ENCODE measurements around the gene CCDC192. TPM values are rescaled to one million over a fixed set of nuclear protein-coding genes. Genes with fewer than 3 reads are reported as not detected.

CCDC192 gene
- total and polyA plus RNA-seq, 2 experiments from 2014 or later, result 0.92 TPM; not detected in 1

- Histone ChIP-seq H3K36me3 (no peaks in the 10 kb centered on the region), H3K4me3 (no peak overlapping the region), H3K9me3 (ENCODE audit: low read depth) (no peaks in the 10 kb centered on the region), H3K4me1 (ENCODE audit: low read depth) (peaks cover 9% of the 10 kb centered on the region), H3K27me3 (no peaks in the 10 kb centered on the region), H3K27ac (no peak overlapping the region)
- DNase-seq (ENCODE audit: low read depth in 1 of 2, low spot score in 1 of 2), result peak in 1 of 2 donors; percentile 18
- no peak for TF ChIP-seq CTCF (IDR thresholded peaks at IDR 0.05; ENCODE audit: low read depth, low read length)
These were observed 258.0 kb downstream of the CCDC192 start for GRCh38 chr5:127961006-127961762.

DNA sequence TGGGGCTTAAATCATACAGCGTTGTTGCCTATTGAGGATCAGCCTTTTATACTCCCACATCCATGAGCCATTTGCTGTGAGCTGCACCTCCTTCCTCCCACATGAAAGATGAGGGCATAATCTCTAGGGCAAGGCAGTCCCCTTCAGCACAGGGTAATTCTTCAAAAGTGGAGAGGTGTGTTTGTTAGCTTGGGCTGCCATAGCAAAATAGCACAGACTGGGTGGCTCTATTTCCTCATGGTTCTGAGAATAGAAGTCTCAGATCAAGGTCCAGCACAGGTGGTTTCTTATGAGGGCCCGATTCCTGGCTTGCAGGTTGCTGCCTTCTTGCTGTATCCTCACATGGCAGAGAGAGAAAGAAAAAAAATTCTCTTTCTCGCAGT is 258.6 kb downstream of the CCDC192 start:
- no peak for TF ChIP-seq CTCF (IDR thresholded peaks at IDR 0.05; ENCODE audit: low read depth, low read length)
- no peaks in the 10 kb centered on the region for H3K27me3 ChIP-seq
- peaks cover 9% of the 10 kb centered on the region for H3K4me1 ChIP-seq (ENCODE audit: low read depth)
- H3K9me3 ChIP-seq (ENCODE audit: low read depth), result no peaks in the 10 kb centered on the region
- H3K27ac ChIP-seq, result no peak overlapping the region
- H3K4me3 ChIP-seq, result no peak overlapping the region
- no peaks in the 10 kb centered on the region for H3K36me3 ChIP-seq
- DNase-seq (ENCODE audit: low read depth in 1 of 2, low spot score in 1 of 2), result no peak

- Histone ChIP-seq H3K4me3 (no peak overlapping the region), H3K27me3 (no peaks in the 10 kb centered on the region), H3K9me3 (ENCODE audit: low read depth) (no peaks in the 10 kb centered on the region), H3K36me3 (no peaks in the 10 kb centered on the region), H3K27ac (no peak overlapping the region), H3K4me1 (ENCODE audit: low read depth) (peaks cover 9% of the 10 kb centered on the region)
- no peak for TF ChIP-seq CTCF (IDR thresholded peaks at IDR 0.05; ENCODE audit: low read depth, low read length)
- no peak for DNase-seq (ENCODE audit: low read depth in 1 of 2, low spot score in 1 of 2)
These were observed 259.3 kb downstream of the CCDC192 start for GRCh38 chr5:127962491-127962890.

DNA sequence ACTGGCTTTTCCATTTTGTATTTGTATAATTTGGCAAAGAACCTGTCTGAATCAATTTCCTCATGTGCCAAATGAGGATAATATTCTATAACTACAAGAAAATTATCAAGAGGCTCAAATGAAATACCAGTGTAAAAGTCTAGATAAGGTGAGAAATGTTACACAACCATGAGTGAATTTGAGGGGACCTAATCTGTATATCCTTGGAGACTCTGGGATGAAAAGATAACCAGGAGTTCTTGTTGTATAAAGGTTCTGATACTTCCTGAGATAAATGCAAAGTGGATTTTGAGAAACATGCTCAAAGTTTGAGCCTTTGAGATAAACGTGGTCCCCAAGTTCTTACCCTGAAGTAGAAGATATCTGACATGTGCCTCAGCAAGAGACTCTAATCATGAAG is 260.0 kb downstream of the CCDC192 start:
- DNase-seq (ENCODE audit: low read depth in 1 of 2, low spot score in 1 of 2), result no peak
- Histone ChIP-seq H3K4me1 (ENCODE audit: low read depth) (peaks cover 9% of the 10 kb centered on the region), H3K4me3 (no peak overlapping the region), H3K27ac (no peak overlapping the region), H3K9me3 (ENCODE audit: low read depth) (no peaks in the 10 kb centered on the region), H3K27me3 (no peaks in the 10 kb centered on the region), H3K36me3 (no peaks in the 10 kb centered on the region)
- no peak for TF ChIP-seq CTCF (IDR thresholded peaks at IDR 0.05; ENCODE audit: low read depth, low read length)

- DNase-seq (ENCODE audit: low read depth in 1 of 2, low spot score in 1 of 2), result no peak
- no peaks in the 10 kb centered on the region for H3K36me3 ChIP-seq
- no peak for TF ChIP-seq CTCF (IDR thresholded peaks at IDR 0.05; ENCODE audit: low read depth, low read length)
- H3K27ac ChIP-seq, result no peak overlapping the region
- H3K27me3 ChIP-seq, result no peaks in the 10 kb centered on the region
- peaks cover 9% of the 10 kb centered on the region for H3K4me1 ChIP-seq (ENCODE audit: low read depth)
- no peak overlapping the region for H3K4me3 ChIP-seq
- no peaks in the 10 kb centered on the region for H3K9me3 ChIP-seq (ENCODE audit: low read depth)
These were observed 260.7 kb downstream of the CCDC192 start for GRCh38 chr5:127963931-127964330.
